Measurements from ENCODE around the gene ZFP30.

GRCh38 chr19:37565370-37565669 lies 89.9 kb downstream of the ZFP30 start:
- no peak for TF ChIP-seq CTCF (IDR thresholded peaks at IDR 0.05)
- no peak for TF ChIP-seq ZFX (IDR thresholded peaks at IDR 0.05; ENCODE audit: borderline replicate concordance)
